Parathyroid adenoma (tissue), 2 donors: ENCODE data around the gene PYGB.

Experiments
- H2AFZ ChIP-seq: fragments of 300-600 bp; sonication (generic); one replicate; pipeline ENCODE4 v1.7.0; 2017; ENCODE audit warnings: antibody characterized with exemption, mild to moderate bottlenecking
- H3K27ac ChIP-seq: fragments of 300-600 bp; sonication (generic); one replicate; pipeline ENCODE4 v1.7.0; 2017
- H3K27me3 ChIP-seq: fragments of 300-600 bp; sonication (generic); one replicate; pipeline ENCODE4 v1.7.0; 2017; ENCODE audit warnings: low read length; ENCODE audit not compliant: control insufficient read depth, insufficient read depth
- H3K36me3 ChIP-seq: fragments of 300-600 bp; sonication (generic); one replicate; pipeline ENCODE4 v1.7.0; 2017; ENCODE audit warnings: low read length; ENCODE audit not compliant: control insufficient read depth, insufficient read depth
- H3K4me1 ChIP-seq: fragments of 300-600 bp; sonication (generic); one replicate; pipeline ENCODE4 v1.7.0; 2017; ENCODE audit warnings: control low read depth
- H3K4me2 ChIP-seq: fragments of 300-600 bp; sonication (generic); one replicate; pipeline ENCODE4 v1.7.0; 2017; ENCODE audit warnings: low read length
- H3K4me3 ChIP-seq: fragments of 300-600 bp; sonication (generic); one replicate; pipeline ENCODE4 v1.7.0; 2017; ENCODE audit warnings: low read depth, low read length
- H3K79me2 ChIP-seq: fragments of 300-600 bp; sonication (generic); one replicate; pipeline ENCODE4 v1.7.0; 2017; ENCODE audit warnings: control low read depth
- H3K9ac ChIP-seq: fragments of 300-600 bp; sonication (generic); one replicate; pipeline ENCODE4 v1.7.0; 2017; ENCODE audit warnings: mild to moderate bottlenecking
- H3K9me3 ChIP-seq: fragments of 300-600 bp; sonication (generic); one replicate; pipeline ENCODE4 v1.7.0; 2017; ENCODE audit warnings: low read length; ENCODE audit not compliant: control insufficient read depth
- TF ChIP-seq, protein P1 (sequence below): fragments of 300-600 bp; sonication (generic); IDR thresholded peaks from one replicate; pipeline ENCODE4 v1.7.0; 2017; ENCODE audit warnings: antibody characterized with exemption, mild to moderate bottlenecking
- donor health status: primary hyperparathyroidism.

Gene PYGB

GRCh38 chr20:25249198-25249931 is 1.5 kb downstream of the PYGB start:
- H3K4me3 ChIP-seq, result peak overlapping the region; percentile 65
- TF ChIP-seq, protein P1, sequence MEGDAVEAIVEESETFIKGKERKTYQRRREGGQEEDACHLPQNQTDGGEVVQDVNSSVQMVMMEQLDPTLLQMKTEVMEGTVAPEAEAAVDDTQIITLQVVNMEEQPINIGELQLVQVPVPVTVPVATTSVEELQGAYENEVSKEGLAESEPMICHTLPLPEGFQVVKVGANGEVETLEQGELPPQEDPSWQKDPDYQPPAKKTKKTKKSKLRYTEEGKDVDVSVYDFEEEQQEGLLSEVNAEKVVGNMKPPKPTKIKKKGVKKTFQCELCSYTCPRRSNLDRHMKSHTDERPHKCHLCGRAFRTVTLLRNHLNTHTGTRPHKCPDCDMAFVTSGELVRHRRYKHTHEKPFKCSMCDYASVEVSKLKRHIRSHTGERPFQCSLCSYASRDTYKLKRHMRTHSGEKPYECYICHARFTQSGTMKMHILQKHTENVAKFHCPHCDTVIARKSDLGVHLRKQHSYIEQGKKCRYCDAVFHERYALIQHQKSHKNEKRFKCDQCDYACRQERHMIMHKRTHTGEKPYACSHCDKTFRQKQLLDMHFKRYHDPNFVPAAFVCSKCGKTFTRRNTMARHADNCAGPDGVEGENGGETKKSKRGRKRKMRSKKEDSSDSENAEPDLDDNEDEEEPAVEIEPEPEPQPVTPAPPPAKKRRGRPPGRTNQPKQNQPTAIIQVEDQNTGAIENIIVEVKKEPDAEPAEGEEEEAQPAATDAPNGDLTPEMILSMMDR, result no peak
- H3K27ac ChIP-seq, result no peak overlapping the region
- peak overlapping the region; percentile 39 for H3K4me2 ChIP-seq
- H3K4me1 ChIP-seq, result peaks cover 4% of the 10 kb centered on the region
- no peaks in the 10 kb centered on the region for H3K27me3 ChIP-seq
- H2AFZ ChIP-seq, result peak overlapping the region; percentile 65
- no peaks in the 10 kb centered on the region for H3K36me3 ChIP-seq
- H3K79me2 ChIP-seq, result peaks cover 30% of the 10 kb centered on the region
- no peak overlapping the region for H3K9ac ChIP-seq
- H3K9me3 ChIP-seq, result no peaks in the 10 kb centered on the region

DNA sequence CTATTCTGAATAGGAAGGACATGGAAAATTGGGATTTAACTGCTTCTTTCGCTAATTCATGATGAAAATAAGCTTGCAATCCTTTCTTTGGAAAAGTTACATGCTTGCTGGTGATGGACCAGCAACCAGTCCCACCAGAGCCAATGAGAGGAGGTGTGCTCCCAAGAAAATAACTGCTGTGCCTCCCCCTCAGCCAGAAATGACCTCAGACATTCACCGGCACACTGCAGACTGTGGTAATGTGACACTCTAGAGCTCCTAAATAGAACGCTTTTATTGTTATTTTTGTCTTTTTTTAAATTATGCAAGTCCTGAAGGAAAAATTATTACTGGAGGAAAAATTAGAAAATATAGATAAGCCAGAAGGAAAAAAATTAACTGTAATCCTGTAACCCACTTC is 2.6 kb downstream of the PYGB start:
- H3K27ac ChIP-seq, result no peak overlapping the region

DNA sequence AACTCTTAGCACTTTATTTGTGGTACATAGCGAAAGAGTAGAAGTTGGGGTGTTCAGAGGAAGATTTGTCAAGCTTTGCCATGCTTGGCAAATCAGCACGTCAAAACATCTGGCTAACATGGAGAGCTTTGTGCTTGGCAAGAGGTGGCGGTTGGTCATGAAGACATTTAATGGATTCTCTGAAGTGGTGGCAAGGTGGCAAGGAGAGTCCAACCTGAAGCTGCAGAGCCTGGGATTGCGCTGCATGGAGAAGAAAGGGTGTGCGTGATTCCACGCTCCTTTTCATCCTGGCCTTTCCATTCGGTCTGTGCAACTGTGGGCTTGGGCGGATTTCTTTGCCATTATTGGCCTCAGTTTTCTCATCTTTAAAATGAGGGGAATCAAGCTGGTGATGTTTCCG is 3.1 kb downstream of the PYGB start:
- H3K4me3 ChIP-seq, result no peak overlapping the region
- H2AFZ ChIP-seq, result no peak overlapping the region
- TF ChIP-seq, protein P1, result no peak
- peaks cover 33% of the 10 kb centered on the region for H3K79me2 ChIP-seq
- H3K36me3 ChIP-seq, result no peaks in the 10 kb centered on the region
- no peaks in the 10 kb centered on the region for H3K27me3 ChIP-seq
- no peak overlapping the region for H3K9ac ChIP-seq
- H3K4me1 ChIP-seq, result peaks cover 6% of the 10 kb centered on the region
- no peak overlapping the region for H3K27ac ChIP-seq
- no peaks in the 10 kb centered on the region for H3K9me3 ChIP-seq
- no peak overlapping the region for H3K4me2 ChIP-seq

More for the DNA sequence above, 2.6 kb downstream of the PYGB start:
- Histone ChIP-seq H3K79me2 (peaks cover 33% of the 10 kb centered on the region), H3K4me3 (no peak overlapping the region), H3K9me3 (no peaks in the 10 kb centered on the region), H3K4me1 (peaks cover 4% of the 10 kb centered on the region), H3K27me3 (no peaks in the 10 kb centered on the region), H3K9ac (no peak overlapping the region), H3K4me2 (no peak overlapping the region), H2AFZ (no peak overlapping the region), H3K36me3 (no peaks in the 10 kb centered on the region)
- TF ChIP-seq, protein P1, result no peak

- Histone ChIP-seq H3K27ac (no peak overlapping the region), H3K4me2 (no peak overlapping the region), H3K9me3 (no peaks in the 10 kb centered on the region), H3K4me1 (peaks cover 7% of the 10 kb centered on the region), H3K27me3 (no peaks in the 10 kb centered on the region), H2AFZ (no peak overlapping the region), H3K9ac (no peak overlapping the region), H3K79me2 (peaks cover 33% of the 10 kb centered on the region), H3K36me3 (no peaks in the 10 kb centered on the region), H3K4me3 (no peak overlapping the region)
- TF ChIP-seq, protein P1, result no peak
Observed at GRCh38 chr20:25251558-25251957, 3.7 kb downstream of the PYGB start.

DNA sequence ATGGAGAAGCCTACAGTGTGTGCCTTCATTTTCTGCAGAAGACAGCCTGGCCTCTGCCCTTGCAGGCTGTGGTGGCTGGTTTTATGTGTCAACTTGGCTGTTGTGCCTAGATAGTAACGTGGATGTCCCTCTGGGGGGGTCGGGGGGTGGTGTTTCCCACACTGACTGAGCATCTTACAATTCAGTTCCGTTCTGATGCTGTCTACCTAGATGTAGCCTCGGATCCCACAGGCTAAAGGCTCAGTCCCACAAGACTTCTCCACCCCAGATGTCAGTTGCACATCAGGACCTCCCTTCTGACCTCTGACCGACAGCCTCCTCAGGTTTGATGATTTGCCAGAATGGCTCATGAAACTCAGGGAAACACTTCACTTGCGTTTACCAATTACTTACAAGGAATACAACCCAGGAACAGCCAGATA is 4.4 kb downstream of the PYGB start:
- Histone ChIP-seq H3K4me2 (no peak overlapping the region), H2AFZ (no peak overlapping the region), H3K9me3 (no peaks in the 10 kb centered on the region), H3K4me3 (no peak overlapping the region), H3K79me2 (peaks cover 35% of the 10 kb centered on the region), H3K27me3 (no peaks in the 10 kb centered on the region), H3K27ac (no peak overlapping the region), H3K9ac (no peak overlapping the region), H3K4me1 (peaks cover 7% of the 10 kb centered on the region), H3K36me3 (no peaks in the 10 kb centered on the region)
- TF ChIP-seq, protein P1, result no peak
